Glomerular endothelial cell (primary cell): ENCODE data around the gene SYS1. TPM values are rescaled to one million over a fixed set of nuclear protein-coding genes. Genes with fewer than 3 reads are reported as not detected.
"Not testable (repeated sequence)": the region's sequence is repeated elsewhere in the genome, so short reads cannot be mapped to it uniquely, and the experiment has no call there.

Experiments used
- DNase-seq: peaks from one replicate; pipeline ENCODE4 v3.0.0-alpha.2; 2011; ENCODE audit warnings: low read depth, low spot score; ENCODE audit errors: extremely low read depth
- total RNA-seq: library from RNA; depleted of rRNA; stranded (reverse); fragments of >200 nt; gene quantifications from 2 replicates; pipeline ENCODE4 v1.2.3, GENCODE V29; 2015

Gene SYS1
- total RNA-seq, 1 donor from 2014 or later, result 31.1 TPM

- no peak for DNase-seq
Measured at GRCh38 chr20:45339799-45340198, 23.2 kb upstream of the SYS1 start.

- DNase-seq, result no peak
Measured at GRCh38 chr20:45340236-45340847, 22.6 kb upstream of the SYS1 start.

- no peak for DNase-seq
Measured at GRCh38 chr20:45340951-45341350, 22.0 kb upstream of the SYS1 start.

- no peak for DNase-seq
Measured at GRCh38 chr20:45341579-45341938, 21.4 kb upstream of the SYS1 start.

- DNase-seq, result no peak
Measured at GRCh38 chr20:45341939-45342854, 20.8 kb upstream of the SYS1 start.

GRCh38 chr20:45342855-45343531, 20.0 kb upstream of the SYS1 start:
- DNase-seq, result no peak

GRCh38 chr20:45343532-45344167, 19.3 kb upstream of the SYS1 start:
- no peak for DNase-seq

- DNase-seq, result no peak
Measured at GRCh38 chr20:45344168-45344860, 18.6 kb upstream of the SYS1 start.

GRCh38 chr20:45345104-45345936, 17.6 kb upstream of the SYS1 start:
- DNase-seq, result no peak

GRCh38 chr20:45346291-45346718, 16.7 kb upstream of the SYS1 start:
- no peak for DNase-seq

GRCh38 chr20:45346851-45347250, 16.1 kb upstream of the SYS1 start:
- no peak for DNase-seq

GRCh38 chr20:45347297-45347935, 15.5 kb upstream of the SYS1 start:
- no peak for DNase-seq

GRCh38 chr20:45347936-45348778, 14.8 kb upstream of the SYS1 start, which contains the start of gene SDC4:
TSS of gene SDC4 (minus strand) at chr20:45348424. CDS start at chr20:45348384, 40 bp downstream.
- no peak for DNase-seq

GRCh38 chr20:45350217-45350616, 12.7 kb upstream of the SYS1 start:
- no peak for DNase-seq

- not testable (repeated sequence) for DNase-seq
Measured at GRCh38 chr20:45350795-45351194, 12.2 kb upstream of the SYS1 start.

- DNase-seq, result no peak
Measured at GRCh38 chr20:45352729-45353128, 10.2 kb upstream of the SYS1 start.

- DNase-seq, result no peak
Measured at GRCh38 chr20:45353746-45354145, 9.2 kb upstream of the SYS1 start.
